K562 (cell line): ENCODE measurements around the gene CNGA1. TPM values are rescaled to one million over a fixed set of nuclear protein-coding genes. Genes with fewer than 3 reads are reported as not detected.

Experiments
- ATAC-seq: fragments of 200-7000 bp; cut with Tn5 transposase; 3 replicates; pipeline ENCODE4 v1.9.1; 2020; ENCODE audit warnings: moderate library complexity
- BruUV-seq: library from RNA; stranded (reverse); fragments of 400-500 nt; replicated peaks from 2 replicates; lab custom pipeline; 2021; lab: Mats Ljungman, UMichigan
- CTCF ChIA-PET: fragments of 300-600 bp; formaldehyde crosslinking; extraction: SDS; loops from one replicate; lab custom pipeline; 2021; ENCODE audit warnings: low intra/inter-chr PET ratio; lab: Yijun Ruan, JAX
- POLR2A ChIA-PET: fragments of 300-600, 350-650 bp; sonication (Branson Sonifier 250); formaldehyde crosslinking; extraction: SDS; loops from one replicate; lab custom pipeline; 2021; ENCODE audit warnings: antibody characterized with exemption, inconsistent platforms; lab: Yijun Ruan, JAX
- DNase-seq, 4 experiments: peaks; one replicate each; pipeline versions ENCODE4 v3.0.0 to v3.0.0-alpha.2; 2011 to 2018; ENCODE audit warnings: low spot score in 3 of 4, mixed read lengths in 3 of 4; ENCODE audit errors: extremely low read depth in 1 of 4
- FAIRE-seq: peaks from 2 replicates; lab custom pipeline; 2011; peaks lifted over from hg19 to GRCh38; lab: Jason Lieb, UNC
- H2AFZ ChIP-seq: 2 replicates; pipeline ENCODE4 v1.6.0; 2011; ENCODE audit warnings: low read depth, low read length, control low read depth, inconsistent platforms
- H3K27ac ChIP-seq: fragments of 200-600 bp; 3 replicates; pipeline ENCODE4 v1.8.0; 2011; ENCODE audit warnings: low read depth, mild to moderate bottlenecking, control low read depth, inconsistent platforms, low read length, moderate library complexity, mixed read lengths; ENCODE audit errors: extremely low read depth
- H3K27me3 ChIP-seq, 2 experiments: fragments of 300-600 bp in 1 of 2; 2 replicates in 1 of 2; 3 replicates in 1 of 2; pipeline versions ENCODE4 v1.6.0 to v1.8.0; 2011; ENCODE audit warnings: inconsistent platforms in 2 of 2, low read length in 2 of 2, mild to moderate bottlenecking in 1 of 2, mixed read lengths in 1 of 2, moderate library complexity in 1 of 2; ENCODE audit not compliant: control insufficient read depth in 2 of 2, insufficient read depth in 2 of 2
- H3K36me3 ChIP-seq: fragments of 300-600 bp; 3 replicates; pipeline ENCODE4 v1.8.0; 2011; ENCODE audit warnings: mild to moderate bottlenecking, low read length, inconsistent platforms; ENCODE audit not compliant: control insufficient read depth, insufficient read depth
- H3K4me1 ChIP-seq, 2 experiments: fragments of 200-600 bp in 1 of 2; replicated peaks in 1 of 2; 2 replicates in 1 of 2; 3 replicates in 1 of 2; pipeline versions ENCODE4 v1.5.1 to v1.8.0; 2011; ENCODE audit warnings: inconsistent platforms in 2 of 2, low read length in 2 of 2, mild to moderate bottlenecking in 1 of 2, mixed read lengths in 1 of 2, moderate library complexity in 1 of 2; ENCODE audit not compliant: control insufficient read depth in 2 of 2, insufficient read depth in 2 of 2
- H3K4me2 ChIP-seq: 2 replicates; pipeline ENCODE4 v1.6.1; 2011; ENCODE audit warnings: low read length, control low read depth, inconsistent platforms, mixed read lengths; ENCODE audit not compliant: insufficient read depth
- H3K4me3 ChIP-seq: fragments of 200-600 bp; sonication (generic), shearing (Covaris generic); 2 replicates; pipeline ENCODE4 v1.5.1; 2016; ENCODE audit warnings: control low read depth, inconsistent platforms
- H3K79me2 ChIP-seq: fragments of 200-600 bp; 3 replicates; pipeline ENCODE4 v1.8.0; 2011; ENCODE audit warnings: low read length, inconsistent platforms; ENCODE audit not compliant: control insufficient read depth, insufficient read depth
- H3K9ac ChIP-seq, 2 experiments: 2 replicates each; pipeline versions ENCODE4 v1.6.0 to v1.6.1; 2011; ENCODE audit warnings: low read depth in 2 of 2, low read length in 2 of 2, control low read depth in 1 of 2, inconsistent platforms in 1 of 2, mild to moderate bottlenecking in 1 of 2, mixed read lengths in 1 of 2; ENCODE audit not compliant: insufficient read depth in 1 of 2
- H3K9me1 ChIP-seq: one replicate; pipeline ENCODE4 v1.6.0; 2011; ENCODE audit warnings: inconsistent platforms, mild to moderate bottlenecking, low read length, moderate library complexity; ENCODE audit not compliant: control insufficient read depth, insufficient read depth
- H3K9me3 ChIP-seq: replicated peaks from 2 replicates; pipeline ENCODE4 v1.5.1; 2011; ENCODE audit warnings: low read depth, low read length, inconsistent platforms; ENCODE audit not compliant: control insufficient read depth, insufficient read depth
- H4K20me1 ChIP-seq: replicated peaks from 2 replicates; pipeline ENCODE4 v1.6.1; 2011; ENCODE audit warnings: low read length, inconsistent platforms, mixed read lengths; ENCODE audit not compliant: control insufficient read depth, insufficient read depth
- ILK ChIP-seq: fragments of 450-650 bp; IDR thresholded peaks from 2 replicates; pipeline ENCODE4 v1.6.1; 2016; ENCODE audit warnings: missing genetic modification characterization, low read depth, mild to moderate bottlenecking, missing compliant biosample characterization, moderate library complexity, borderline replicate concordance
- NCOR1 ChIP-seq: fragments of 450-650 bp; IDR thresholded peaks from 2 replicates; pipeline ENCODE4 v1.6.1; 2016; ENCODE audit warnings: mild to moderate bottlenecking, moderate library complexity
- TEAD4 ChIP-seq, 2 experiments: sonication (generic) in 1 of 2; formaldehyde crosslinking in 1 of 2; IDR thresholded peaks; 2 replicates each; pipeline versions ENCODE4 v1.6.1 to v1.8.0; 2012 to 2022; ENCODE audit warnings: borderline replicate concordance in 1 of 2, inconsistent platforms in 1 of 2, low read length in 1 of 2, mild to moderate bottlenecking in 1 of 2, missing genetic modification reagents in 1 of 2
- ZNF324 ChIP-seq: fragments of 250-450 bp; sonication (Bioruptor Pico); IDR thresholded peaks from 2 replicates; pipeline ENCODE4 v1.4.0; 2020; ENCODE audit warnings: mild to moderate bottlenecking
- ZNF436 ChIP-seq: fragments of 250-450, 450-650 bp; sonication (Bioruptor Pico); formaldehyde crosslinking; IDR thresholded peaks from 2 replicates; pipeline ENCODE4 v1.7.0; 2020; ENCODE audit warnings: mild to moderate bottlenecking
- WGBS: fragments of 100-300 bp; shearing (Covaris generic); methylation state at CpG from one replicate; pipeline ENCODE4 v1.1.6; 2016; ENCODE audit warnings: low coverage, mixed read lengths; ENCODE audit not compliant: insufficient coverage; ENCODE audit errors: missing lambda C conversion rate; 5-methylcytosine and 5-hydroxymethylcytosine counted together
- in situ Hi-C: fragments of 300-500 bp; cut with MboI; formaldehyde crosslinking; loops from 4 replicates; pipeline ENCODE4 v1.15.0; 2018; ENCODE audit warnings: inconsistent platforms, mixed read lengths
- intact Hi-C: fragments of 100-400 bp; cut with micrococcal nuclease; formaldehyde crosslinking; loops from 2 replicates; pipeline ENCODE4 v1.14.2; 2022
- polyA plus RNA-seq, 8 experiments: library from polyadenylated mRNA; depleted of rRNA in 4 of 8; stranded (reverse) in 5 of 8; unstranded in 3 of 8; fragments of >200 nt; fragmentation: Nextera tagmentation in 2 of 8; fragmentation: Illumina TruSeq in 1 of 8; extraction: Ambion mirVana in 2 of 8; extraction: Trizol in 1 of 8; gene quantifications; 2 replicates each; pipeline versions ENCODE4 v1.2.1 to v1.2.3, GENCODE V29; 2011 to 2014; ENCODE audit warnings: inconsistent platforms in 1 of 8, missing spikeins in 1 of 8
- total RNA-seq, 7 experiments: library from RNA; depleted of rRNA in 6 of 7; stranded (reverse); fragments of >200 nt in 6 of 7; fragmentation: Illumina TruSeq in 2 of 7; extraction: Trizol in 2 of 7; gene quantifications; 2 replicates each; pipeline versions ENCODE4 v1.2.1 to v1.2.3, GENCODE V29; 2011 to 2021; ENCODE audit warnings: low replicate concordance in 1 of 7
- TF ChIP-seq, protein P1 (sequence below): sonication (generic); formaldehyde crosslinking; IDR thresholded peaks from 2 replicates; pipeline ENCODE4 v1.8.1; 2023; ENCODE audit warnings: mild to moderate bottlenecking, missing genetic modification reagents, moderate library complexity
- TF ChIP-seq, protein P2 (sequence below): fragments of 250-450 bp; sonication (Bioruptor Pico); IDR thresholded peaks from 2 replicates; pipeline ENCODE4 v1.9.0; 2021; ENCODE audit warnings: mild to moderate bottlenecking, inconsistent platforms

Gene CNGA1
- total and polyA plus RNA-seq, 9 of the 15 experiments (the other 6 are each of a cell fraction or from before 2014, with no cell fraction given), result 0.03 to 0.29 (median 0.04) TPM; not detected in 5

DNA sequence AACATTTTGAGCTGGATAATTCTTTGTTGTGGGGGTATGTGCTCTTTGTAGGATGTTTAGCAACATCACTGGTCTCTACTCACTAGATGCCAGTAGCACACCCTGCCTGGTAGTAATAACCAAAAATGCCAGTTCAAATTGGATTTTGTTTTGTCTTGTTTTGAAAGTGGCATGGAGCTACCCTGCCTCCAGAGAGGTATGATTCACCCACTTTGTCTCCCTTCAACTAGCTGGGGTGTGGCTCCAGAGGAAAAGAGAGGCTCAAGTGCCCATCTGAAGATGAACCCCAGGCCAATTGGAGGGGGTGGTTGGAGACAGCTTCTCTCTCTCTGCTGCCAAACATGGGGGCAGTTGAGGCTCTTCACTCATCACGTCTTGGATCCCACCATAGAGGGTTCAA, 34.6 kb upstream of the CNGA1 start:
- Histone ChIP-seq H3K9ac (no peak overlapping the region), H3K4me1 (no peaks in the 10 kb centered on the region), H3K9me1 (no peaks in the 10 kb centered on the region), H3K36me3 (no peaks in the 10 kb centered on the region), H3K27ac (no peak overlapping the region), H3K9me3 (no peaks in the 10 kb centered on the region), H3K27me3 (peaks cover 9% of the 10 kb centered on the region in 2 experiments; a peak in 3 of 5 replicates), H4K20me1 (no peaks in the 10 kb centered on the region), H3K4me2 (no peak overlapping the region), H2AFZ (no peak overlapping the region), H3K4me3 (no peak overlapping the region), H3K79me2 (no peaks in the 10 kb centered on the region)
- FAIRE-seq (no peak), DNase-seq (no peak), ATAC-seq (no peak)
- 0% methylated on average over 1 of the region's 1 CpG for WGBS
- intact Hi-C loops (no loop called here), in situ Hi-C loops (no loop called here)
- ChIA-PET POLR2A (no interaction called here), CTCF (no interaction called here)
- no TSS peak for BruUV-seq
- TF ChIP-seq NCOR1 (no peak), ILK (tag) (no peak), TEAD4 (IDR thresholded peaks at IDR 0.05; ENCODE audit: low read length) (no peak), TEAD4 (CRISPR knock-in tag; IDR thresholded peaks at IDR 0.05; ENCODE audit: borderline replicate concordance) (no peak), ZNF324 (CRISPR knock-in tag) (no peak), ZNF436 (CRISPR knock-in tag) (no peak)
- TF ChIP-seq, protein P1, sequence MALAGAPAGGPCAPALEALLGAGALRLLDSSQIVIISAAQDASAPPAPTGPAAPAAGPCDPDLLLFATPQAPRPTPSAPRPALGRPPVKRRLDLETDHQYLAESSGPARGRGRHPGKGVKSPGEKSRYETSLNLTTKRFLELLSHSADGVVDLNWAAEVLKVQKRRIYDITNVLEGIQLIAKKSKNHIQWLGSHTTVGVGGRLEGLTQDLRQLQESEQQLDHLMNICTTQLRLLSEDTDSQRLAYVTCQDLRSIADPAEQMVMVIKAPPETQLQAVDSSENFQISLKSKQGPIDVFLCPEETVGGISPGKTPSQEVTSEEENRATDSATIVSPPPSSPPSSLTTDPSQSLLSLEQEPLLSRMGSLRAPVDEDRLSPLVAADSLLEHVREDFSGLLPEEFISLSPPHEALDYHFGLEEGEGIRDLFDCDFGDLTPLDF (CRISPR knock-in tag), result no peak
- TF ChIP-seq, protein P2, sequence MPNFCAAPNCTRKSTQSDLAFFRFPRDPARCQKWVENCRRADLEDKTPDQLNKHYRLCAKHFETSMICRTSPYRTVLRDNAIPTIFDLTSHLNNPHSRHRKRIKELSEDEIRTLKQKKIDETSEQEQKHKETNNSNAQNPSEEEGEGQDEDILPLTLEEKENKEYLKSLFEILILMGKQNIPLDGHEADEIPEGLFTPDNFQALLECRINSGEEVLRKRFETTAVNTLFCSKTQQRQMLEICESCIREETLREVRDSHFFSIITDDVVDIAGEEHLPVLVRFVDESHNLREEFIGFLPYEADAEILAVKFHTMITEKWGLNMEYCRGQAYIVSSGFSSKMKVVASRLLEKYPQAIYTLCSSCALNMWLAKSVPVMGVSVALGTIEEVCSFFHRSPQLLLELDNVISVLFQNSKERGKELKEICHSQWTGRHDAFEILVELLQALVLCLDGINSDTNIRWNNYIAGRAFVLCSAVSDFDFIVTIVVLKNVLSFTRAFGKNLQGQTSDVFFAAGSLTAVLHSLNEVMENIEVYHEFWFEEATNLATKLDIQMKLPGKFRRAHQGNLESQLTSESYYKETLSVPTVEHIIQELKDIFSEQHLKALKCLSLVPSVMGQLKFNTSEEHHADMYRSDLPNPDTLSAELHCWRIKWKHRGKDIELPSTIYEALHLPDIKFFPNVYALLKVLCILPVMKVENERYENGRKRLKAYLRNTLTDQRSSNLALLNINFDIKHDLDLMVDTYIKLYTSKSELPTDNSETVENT, result no peak
